Measurements from ENCODE around the gene KDM4D.
"Not testable (repeated sequence)": the region's sequence is repeated elsewhere in the genome, so short reads cannot be mapped to it uniquely, and the experiment has no call there.

KDM4D gene

GRCh38 chr11:94973099-94973968 is at the start of gene KDM4D, which contains the start of gene CWC15:
TSS of gene KDM4D (plus strand) at chr11:94973709. CDS start at chr11:94997373, 23,664 bp downstream.
TSS of gene CWC15 (minus strand) at chr11:94973556. CDS start at chr11:94972185, 1,371 bp downstream.
- in situ Hi-C loops (cut with MboI; ENCODE audit: low sequenced_read_pairs), result no loop called here

- in situ Hi-C loops (cut with MboI; ENCODE audit: low sequenced_read_pairs), result no loop called here
Measured at GRCh38 chr11:94924171-94924572, 49.3 kb upstream of the KDM4D start.

- in situ Hi-C loops (cut with MboI; ENCODE audit: low sequenced_read_pairs), result no loop called here
Measured at GRCh38 chr11:94924612-94925011, 48.9 kb upstream of the KDM4D start.

- in situ Hi-C loops (cut with MboI; ENCODE audit: low sequenced_read_pairs), result no loop called here
Measured at GRCh38 chr11:94925422-94926270, 47.9 kb upstream of the KDM4D start.

- in situ Hi-C loops (cut with MboI; ENCODE audit: low sequenced_read_pairs), result no loop called here
Measured at GRCh38 chr11:94926271-94926625, 47.3 kb upstream of the KDM4D start.

- in situ Hi-C loops (cut with MboI; ENCODE audit: low sequenced_read_pairs), result no loop called here
Measured at GRCh38 chr11:94926698-94927237, 46.7 kb upstream of the KDM4D start.

- in situ Hi-C loops (cut with MboI; ENCODE audit: low sequenced_read_pairs), result no loop called here
Measured at GRCh38 chr11:94928117-94928990, 45.2 kb upstream of the KDM4D start.

- in situ Hi-C loops (cut with MboI; ENCODE audit: low sequenced_read_pairs), result not testable (repeated sequence)
Measured at GRCh38 chr11:94932072-94932471, 41.4 kb upstream of the KDM4D start.

GRCh38 chr11:94932503-94932902 is 41.0 kb upstream of the KDM4D start:
- in situ Hi-C loops (cut with MboI; ENCODE audit: low sequenced_read_pairs), result no loop called here

- in situ Hi-C loops (cut with MboI; ENCODE audit: low sequenced_read_pairs), result no loop called here
Measured at GRCh38 chr11:94933223-94934130, 40.0 kb upstream of the KDM4D start.

- in situ Hi-C loops (cut with MboI; ENCODE audit: low sequenced_read_pairs), result no loop called here
Measured at GRCh38 chr11:94934362-94934761, 39.1 kb upstream of the KDM4D start.

- in situ Hi-C loops (cut with MboI; ENCODE audit: low sequenced_read_pairs), result no loop called here
Measured at GRCh38 chr11:94934846-94935245, 38.7 kb upstream of the KDM4D start.

- in situ Hi-C loops (cut with MboI; ENCODE audit: low sequenced_read_pairs), result no loop called here
Measured at GRCh38 chr11:94938095-94939055, 35.1 kb upstream of the KDM4D start.

- in situ Hi-C loops (cut with MboI; ENCODE audit: low sequenced_read_pairs), result no loop called here
Measured at GRCh38 chr11:94939346-94939745, 34.2 kb upstream of the KDM4D start.

- in situ Hi-C loops (cut with MboI; ENCODE audit: low sequenced_read_pairs), result no loop called here
Measured at GRCh38 chr11:94941131-94941530, 32.4 kb upstream of the KDM4D start.

- in situ Hi-C loops (cut with MboI; ENCODE audit: low sequenced_read_pairs), result no loop called here
Measured at GRCh38 chr11:94946812-94947211, 26.7 kb upstream of the KDM4D start.

GRCh38 chr11:94948070-94948617 is 25.4 kb upstream of the KDM4D start:
- in situ Hi-C loops (cut with MboI; ENCODE audit: low sequenced_read_pairs), result no loop called here

GRCh38 chr11:94954753-94955152 is 18.8 kb upstream of the KDM4D start:
- in situ Hi-C loops (cut with MboI; ENCODE audit: low sequenced_read_pairs), result no loop called here
